Immature natural killer cell (primary cell): ENCODE results near the gene CCDC92B. TPM values are rescaled to one million over a fixed set of nuclear protein-coding genes. Genes with fewer than 3 reads are reported as not detected.
A peak's percentile ranks its signal among the peaks of the same experiment; 100 is the strongest.

Source experiments
- DNase-seq, 3 donors: peaks; one replicate each; pipeline ENCODE4 v3.0.0; 2022; ENCODE audit warnings: mixed read lengths in 1 of 3
- H3K27ac Mint-ChIP-seq, 6 donors: one replicate each; pipeline ENCODE4 v1.8.0; 2020; ENCODE audit warnings: mixed read lengths in 6 of 6, mild to moderate bottlenecking in 5 of 6, inconsistent platforms in 4 of 6, moderate library complexity in 3 of 6
- H3K27me3 Mint-ChIP-seq, 3 donors: one replicate each; pipeline ENCODE4 v1.8.0; 2020 to 2021; ENCODE audit warnings: low read depth in 3 of 3, mild to moderate bottlenecking in 3 of 3, mixed read lengths in 3 of 3, moderate library complexity in 3 of 3, inconsistent platforms in 1 of 3
- H3K36me3 Mint-ChIP-seq, 3 donors: one replicate each; pipeline ENCODE4 v1.8.0; 2020; ENCODE audit warnings: mixed read lengths in 3 of 3, inconsistent platforms in 2 of 3, mild to moderate bottlenecking in 2 of 3
- H3K4me1 Mint-ChIP-seq, 2 donors: one replicate each; pipeline ENCODE4 v1.8.0; 2020; ENCODE audit warnings: inconsistent platforms in 2 of 2, mild to moderate bottlenecking in 2 of 2, mixed read lengths in 2 of 2, moderate library complexity in 1 of 2
- H3K4me3 Mint-ChIP-seq, 5 donors: one replicate each; pipeline ENCODE4 v1.8.0; 2020; ENCODE audit warnings: mild to moderate bottlenecking in 5 of 5, mixed read lengths in 5 of 5, inconsistent platforms in 3 of 5, moderate library complexity in 3 of 5
- H3K9me3 Mint-ChIP-seq, 6 donors: one replicate each; pipeline ENCODE4 v1.8.0; 2020; ENCODE audit warnings: mild to moderate bottlenecking in 6 of 6, mixed read lengths in 6 of 6, inconsistent platforms in 4 of 6, moderate library complexity in 3 of 6
- polyA plus RNA-seq, 3 donors: library from polyadenylated mRNA; unstranded; fragments of 300-500 nt; fragmentation: Illumina TruSeq; gene quantifications; one replicate each; pipeline ENCODE4 v1.2.3, GENCODE V29; 2021

The CCDC92B gene
- polyA plus RNA-seq, 3 donors from 2014 or later, result not detected

GRCh38 chr17:2710071-2710802 is 39.2 kb downstream of the CCDC92B start:
- peak overlapping the region; percentile 80 to 87 (median 86) for H3K4me3 Mint-ChIP-seq
- H3K9me3 Mint-ChIP-seq, result no peaks in the 10 kb centered on the region
- peaks cover 2 to 12% (median 5%) of the 10 kb centered on the region in 3 donors for H3K27me3 Mint-ChIP-seq
- no peak for DNase-seq
- H3K27ac Mint-ChIP-seq, result peak overlapping the region; percentile 66 to 87 (median 76)
- peaks cover 34 to 36% of the 10 kb centered on the region in 2 donors for H3K4me1 Mint-ChIP-seq
- H3K36me3 Mint-ChIP-seq, result no peaks in the 10 kb centered on the region

GRCh38 chr17:2709183-2709661 is 40.2 kb downstream of the CCDC92B start:
- peak overlapping the region in 1 of 6 donors; percentile 40 for H3K27ac Mint-ChIP-seq

GRCh38 chr17:2708585-2709182 is 40.8 kb downstream of the CCDC92B start:
- Mint-ChIP-seq H3K4me1 (peaks cover 32 to 37% of the 10 kb centered on the region in 2 donors), H3K27ac (peak overlapping the region in 1 of 6 donors; percentile 53), H3K27me3 (peaks cover 4 to 12% (median 5%) of the 10 kb centered on the region in 3 donors), H3K36me3 (no peaks in the 10 kb centered on the region), H3K9me3 (no peaks in the 10 kb centered on the region), H3K4me3 (peak overlapping the region in 1 of 5 donors; percentile 47)
- no peak for DNase-seq

More at GRCh38 chr17:2709183-2709661, 40.2 kb downstream of the CCDC92B start:
- no peaks in the 10 kb centered on the region for H3K36me3 Mint-ChIP-seq
- DNase-seq, result no peak
- H3K4me3 Mint-ChIP-seq, result peak overlapping the region in 3 of 5 donors; percentile 55 to 87 (median 86)
- peaks cover 34 to 37% of the 10 kb centered on the region in 2 donors for H3K4me1 Mint-ChIP-seq
- peaks cover 4 to 12% (median 5%) of the 10 kb centered on the region in 3 donors for H3K27me3 Mint-ChIP-seq
- no peaks in the 10 kb centered on the region for H3K9me3 Mint-ChIP-seq

GRCh38 chr17:2707721-2708584 is 41.5 kb downstream of the CCDC92B start:
- H3K27me3 Mint-ChIP-seq, result peaks cover 4 to 13% (median 5%) of the 10 kb centered on the region in 3 donors
- peak overlapping the region in 1 of 5 donors; percentile 7 for H3K4me3 Mint-ChIP-seq
- no peaks in the 10 kb centered on the region for H3K9me3 Mint-ChIP-seq
- DNase-seq, result no peak
- H3K36me3 Mint-ChIP-seq, result no peaks in the 10 kb centered on the region
- H3K27ac Mint-ChIP-seq, result no peak overlapping the region
- H3K4me1 Mint-ChIP-seq, result peaks cover 31 to 37% of the 10 kb centered on the region in 2 donors

- Mint-ChIP-seq H3K9me3 (no peaks in the 10 kb centered on the region), H3K36me3 (peaks cover 0 to 7% (median 0%) of the 10 kb centered on the region in 3 donors), H3K4me3 (no peak overlapping the region), H3K4me1 (peaks cover 35 to 38% of the 10 kb centered on the region in 2 donors), H3K27ac (no peak overlapping the region), H3K27me3 (peaks cover 4 to 10% (median 5%) of the 10 kb centered on the region in 3 donors)
- no peak for DNase-seq
These were observed 42.4 kb downstream of the CCDC92B start for GRCh38 chr17:2706911-2707510.

- Mint-ChIP-seq H3K27me3 (peaks cover 4 to 10% (median 5%) of the 10 kb centered on the region in 3 donors), H3K4me1 (peaks cover 35 to 37% of the 10 kb centered on the region in 2 donors), H3K9me3 (no peaks in the 10 kb centered on the region), H3K27ac (peak overlapping the region in 2 of 6 donors; percentile 13 to 81), H3K36me3 (peaks cover 0 to 7% (median 0%) of the 10 kb centered on the region in 3 donors), H3K4me3 (no peak overlapping the region)
- DNase-seq, result no peak
These were observed 43.3 kb downstream of the CCDC92B start for GRCh38 chr17:2705888-2706795.

- no peak for DNase-seq
These were observed 44.2 kb downstream of the CCDC92B start for GRCh38 chr17:2705263-2705662.

GRCh38 chr17:2704890-2705248 is 44.6 kb downstream of the CCDC92B start:
- H3K27ac Mint-ChIP-seq, result peak overlapping the region in 1 of 6 donors; percentile 86
- H3K36me3 Mint-ChIP-seq, result peaks cover 0 to 7% (median 0%) of the 10 kb centered on the region in 3 donors
- no peaks in the 10 kb centered on the region for H3K9me3 Mint-ChIP-seq
- no peak for DNase-seq
- peaks cover 23 to 26% of the 10 kb centered on the region in 2 donors for H3K4me1 Mint-ChIP-seq
- no peak overlapping the region for H3K4me3 Mint-ChIP-seq
- H3K27me3 Mint-ChIP-seq, result peaks cover 1 to 5% (median 2%) of the 10 kb centered on the region in 3 donors

More at GRCh38 chr17:2705263-2705662, 44.2 kb downstream of the CCDC92B start:
- H3K4me1 Mint-ChIP-seq, result peaks cover 27 to 30% of the 10 kb centered on the region in 2 donors
- H3K36me3 Mint-ChIP-seq, result peaks cover 0 to 7% (median 0%) of the 10 kb centered on the region in 3 donors
- H3K9me3 Mint-ChIP-seq, result no peaks in the 10 kb centered on the region
- peak overlapping the region in 3 of 6 donors; percentile 13 to 81 (median 37) for H3K27ac Mint-ChIP-seq
- peaks cover 2 to 5% (median 3%) of the 10 kb centered on the region in 3 donors for H3K27me3 Mint-ChIP-seq
- no peak overlapping the region for H3K4me3 Mint-ChIP-seq

- peaks cover 1 to 4% (median 2%) of the 10 kb centered on the region in 3 donors for H3K27me3 Mint-ChIP-seq
- no peaks in the 10 kb centered on the region for H3K9me3 Mint-ChIP-seq
- H3K27ac Mint-ChIP-seq, result no peak overlapping the region
- H3K36me3 Mint-ChIP-seq, result peaks cover 0 to 7% (median 0%) of the 10 kb centered on the region in 3 donors
- peaks cover 17 to 20% of the 10 kb centered on the region in 2 donors for H3K4me1 Mint-ChIP-seq
- no peak for DNase-seq
- no peak overlapping the region for H3K4me3 Mint-ChIP-seq
These were observed 45.2 kb downstream of the CCDC92B start for GRCh38 chr17:2704031-2704889.

GRCh38 chr17:2703606-2704005 is 45.8 kb downstream of the CCDC92B start:
- Mint-ChIP-seq H3K36me3 (peaks cover 0 to 7% (median 0%) of the 10 kb centered on the region in 3 donors), H3K27me3 (peaks cover 1 to 4% (median 2%) of the 10 kb centered on the region in 3 donors), H3K27ac (peak overlapping the region in 1 of 6 donors; percentile 51), H3K9me3 (no peaks in the 10 kb centered on the region), H3K4me3 (no peak overlapping the region), H3K4me1 (peaks cover 12 to 15% of the 10 kb centered on the region in 2 donors)
- no peak for DNase-seq

GRCh38 chr17:2703181-2703580 is 46.3 kb downstream of the CCDC92B start:
- H3K36me3 Mint-ChIP-seq, result peaks cover 0 to 7% (median 0%) of the 10 kb centered on the region in 3 donors
- no peaks in the 10 kb centered on the region for H3K9me3 Mint-ChIP-seq
- H3K4me3 Mint-ChIP-seq, result no peak overlapping the region
- no peak overlapping the region for H3K27ac Mint-ChIP-seq
- peaks cover 10 to 15% of the 10 kb centered on the region in 2 donors for H3K4me1 Mint-ChIP-seq
- no peak for DNase-seq
- H3K27me3 Mint-ChIP-seq, result peaks cover under 1 to 4% (median 2%) of the 10 kb centered on the region in 3 donors
